ENCODE results near the gene NMNAT3.

DNA sequence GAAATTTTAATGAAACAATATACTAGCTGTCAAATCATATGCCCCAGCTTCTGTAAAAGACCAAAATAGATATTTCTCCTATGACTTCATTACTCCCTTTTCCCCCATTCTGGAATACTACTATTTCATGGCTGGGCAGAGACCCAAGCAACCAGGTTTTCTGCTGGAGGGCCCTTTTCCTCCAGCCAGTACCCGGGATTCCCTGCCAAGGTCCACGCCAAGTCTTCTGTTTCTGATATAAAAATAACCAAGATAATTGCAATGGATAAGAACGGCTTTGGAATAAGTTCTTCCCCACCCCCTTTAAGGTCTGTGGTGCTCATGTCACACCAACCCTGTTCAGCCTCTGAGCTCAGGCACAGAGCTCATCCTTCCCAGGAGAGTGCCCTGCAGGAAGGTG lies 17.2 kb upstream of the NMNAT3 start:
- TF ChIP-seq POLR2AphosphoS5 (IDR thresholded peaks at IDR 0.05): no peak
- TF ChIP-seq, protein P1, sequence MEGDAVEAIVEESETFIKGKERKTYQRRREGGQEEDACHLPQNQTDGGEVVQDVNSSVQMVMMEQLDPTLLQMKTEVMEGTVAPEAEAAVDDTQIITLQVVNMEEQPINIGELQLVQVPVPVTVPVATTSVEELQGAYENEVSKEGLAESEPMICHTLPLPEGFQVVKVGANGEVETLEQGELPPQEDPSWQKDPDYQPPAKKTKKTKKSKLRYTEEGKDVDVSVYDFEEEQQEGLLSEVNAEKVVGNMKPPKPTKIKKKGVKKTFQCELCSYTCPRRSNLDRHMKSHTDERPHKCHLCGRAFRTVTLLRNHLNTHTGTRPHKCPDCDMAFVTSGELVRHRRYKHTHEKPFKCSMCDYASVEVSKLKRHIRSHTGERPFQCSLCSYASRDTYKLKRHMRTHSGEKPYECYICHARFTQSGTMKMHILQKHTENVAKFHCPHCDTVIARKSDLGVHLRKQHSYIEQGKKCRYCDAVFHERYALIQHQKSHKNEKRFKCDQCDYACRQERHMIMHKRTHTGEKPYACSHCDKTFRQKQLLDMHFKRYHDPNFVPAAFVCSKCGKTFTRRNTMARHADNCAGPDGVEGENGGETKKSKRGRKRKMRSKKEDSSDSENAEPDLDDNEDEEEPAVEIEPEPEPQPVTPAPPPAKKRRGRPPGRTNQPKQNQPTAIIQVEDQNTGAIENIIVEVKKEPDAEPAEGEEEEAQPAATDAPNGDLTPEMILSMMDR (IDR thresholded peaks at IDR 0.05): no peak

Data from breast epithelium (tissue), 3 donors.